DOHH2 (cell line): Measurements from ENCODE around the gene KCNH6.

ENCODE experiments used
- H3F3A ChIP-seq: fragments of 200-600 bp; sonication (generic), shearing (Covaris generic); 2 replicates; pipeline ENCODE4 v1.6.0; 2016; ENCODE audit warnings: antibody characterized with exemption, mild to moderate bottlenecking; ENCODE audit not compliant: control insufficient read depth, insufficient read depth
- H3K27ac ChIP-seq: fragments of 200-600 bp; sonication (generic); 2 replicates; pipeline ENCODE4 v1.5.1; 2014; ENCODE audit warnings: low read depth, mild to moderate bottlenecking, low read length, moderate library complexity
- H3K27me3 ChIP-seq: fragments of 200-600 bp; sonication (generic); 2 replicates; pipeline ENCODE4 v1.6.1; 2014; ENCODE audit warnings: mild to moderate bottlenecking, low read length, mixed read lengths; ENCODE audit not compliant: control insufficient read depth
- H3K36me3 ChIP-seq: fragments of 200-600 bp; sonication (generic); 2 replicates; pipeline ENCODE4 v1.6.1; 2014; ENCODE audit warnings: mild to moderate bottlenecking, low read length, moderate library complexity, mixed read lengths; ENCODE audit not compliant: control insufficient read depth
- H3K4me1 ChIP-seq: fragments of 200-600 bp; sonication (generic); 2 replicates; pipeline ENCODE4 v1.6.1; 2014; ENCODE audit warnings: mild to moderate bottlenecking, low read length, mixed read lengths; ENCODE audit not compliant: control insufficient read depth
- H3K4me2 ChIP-seq: fragments of 200-600 bp; sonication (generic); 2 replicates; pipeline ENCODE4 v1.6.0; 2014; ENCODE audit warnings: mild to moderate bottlenecking, low read length, moderate library complexity
- H3K4me3 ChIP-seq: fragments of 200-600 bp; sonication (generic); 2 replicates; pipeline ENCODE4 v1.5.1; 2014; ENCODE audit warnings: mild to moderate bottlenecking, low read length, mixed read lengths
- H3K79me2 ChIP-seq: fragments of 200-600 bp; sonication (generic); 2 replicates; pipeline ENCODE4 v1.6.1; 2014; ENCODE audit warnings: mild to moderate bottlenecking, low read length, mixed read lengths; ENCODE audit not compliant: control insufficient read depth
- H3K9me2 ChIP-seq: fragments of 200-600 bp; sonication (generic); replicated peaks from 2 replicates; pipeline ENCODE4 v1.6.1; 2014; ENCODE audit warnings: mild to moderate bottlenecking, low read length, mixed read lengths; ENCODE audit not compliant: control insufficient read depth
- H3K9me3 ChIP-seq: fragments of 200-600 bp; sonication (generic); 2 replicates; pipeline ENCODE4 v1.6.1; 2014; ENCODE audit warnings: antibody characterized with exemption, low read length, mixed read lengths; ENCODE audit not compliant: control insufficient read depth, insufficient read depth
- H4K20me1 ChIP-seq: fragments of 200-600 bp; sonication (generic); 2 replicates; pipeline ENCODE4 v1.6.0; 2014; ENCODE audit warnings: low read depth, mild to moderate bottlenecking, antibody characterized with exemption, low read length, moderate library complexity; ENCODE audit not compliant: control insufficient read depth, insufficient read depth
- EZH2phosphoT487 ChIP-seq: fragments of 200-600 bp; sonication (generic); IDR thresholded peaks from 2 replicates; pipeline ENCODE4 v1.6.1; 2017; ENCODE audit warnings: borderline replicate concordance, mild to moderate bottlenecking, antibody characterized with exemption, low read length, moderate library complexity, mixed read lengths
- TF ChIP-seq, protein P1 (sequence below): fragments of 200-600 bp; sonication (generic); IDR thresholded peaks from one replicate; pipeline ENCODE4 v1.5.1; 2014; ENCODE audit warnings: antibody characterized with exemption, mild to moderate bottlenecking, low read depth, low read length; ENCODE audit not compliant: poor library complexity, severe bottlenecking

KCNH6 gene

DNA sequence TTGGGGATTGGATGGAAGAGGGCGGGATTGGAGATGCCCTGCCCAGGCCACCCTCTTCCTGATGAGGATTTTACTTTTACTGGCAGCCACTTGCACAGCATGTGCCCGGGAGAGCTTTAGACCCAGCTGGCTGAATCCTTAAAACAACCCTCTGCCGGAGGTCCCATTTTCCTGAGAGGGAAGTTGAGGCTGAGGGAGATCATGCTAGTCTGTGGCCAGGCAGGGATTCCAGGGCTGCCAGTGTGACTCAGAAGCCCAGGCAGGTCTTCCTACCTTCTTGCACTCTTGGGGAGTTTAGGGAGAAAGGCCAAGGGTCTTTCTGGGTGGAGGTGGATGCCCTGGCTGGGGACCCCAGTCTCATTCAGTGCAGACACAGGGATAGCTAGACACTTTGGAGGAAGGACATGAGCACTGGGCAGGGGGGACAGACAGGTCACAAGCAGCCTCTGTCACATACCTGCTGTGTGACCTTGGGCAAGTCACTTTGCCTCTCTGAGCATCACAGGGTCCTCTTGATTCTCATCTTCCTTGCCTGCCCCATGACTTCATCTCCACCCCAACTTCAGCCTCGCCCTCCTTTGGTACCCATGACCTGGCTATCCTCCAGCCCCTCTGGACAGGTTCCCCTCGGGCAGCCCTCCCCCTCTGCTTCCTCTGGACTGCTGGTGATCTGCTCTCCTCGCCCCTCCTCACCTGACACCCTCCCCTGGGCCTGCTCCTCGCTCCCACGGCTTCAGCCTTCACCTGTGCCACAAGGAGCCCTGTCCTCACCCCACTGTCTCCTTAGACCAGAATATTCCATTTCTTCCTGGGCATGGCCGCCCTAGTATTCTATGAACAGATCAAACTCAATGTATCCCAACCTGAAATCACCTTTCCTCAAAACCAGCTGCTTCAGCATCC, 15.8 kb downstream of the KCNH6 start:
- Histone ChIP-seq H3K36me3 (no peaks in the 10 kb centered on the region), H4K20me1 (no peaks in the 10 kb centered on the region), H3K27ac (no peak overlapping the region), H3F3A (no peaks in the 10 kb centered on the region), H3K27me3 (peaks cover 20% of the 10 kb centered on the region), H3K9me3 (no peaks in the 10 kb centered on the region), H3K9me2 (no peaks in the 10 kb centered on the region), H3K4me1 (no peaks in the 10 kb centered on the region), H3K4me2 (no peak overlapping the region), H3K4me3 (no peak overlapping the region), H3K79me2 (no peaks in the 10 kb centered on the region)
- TF ChIP-seq, protein P1, sequence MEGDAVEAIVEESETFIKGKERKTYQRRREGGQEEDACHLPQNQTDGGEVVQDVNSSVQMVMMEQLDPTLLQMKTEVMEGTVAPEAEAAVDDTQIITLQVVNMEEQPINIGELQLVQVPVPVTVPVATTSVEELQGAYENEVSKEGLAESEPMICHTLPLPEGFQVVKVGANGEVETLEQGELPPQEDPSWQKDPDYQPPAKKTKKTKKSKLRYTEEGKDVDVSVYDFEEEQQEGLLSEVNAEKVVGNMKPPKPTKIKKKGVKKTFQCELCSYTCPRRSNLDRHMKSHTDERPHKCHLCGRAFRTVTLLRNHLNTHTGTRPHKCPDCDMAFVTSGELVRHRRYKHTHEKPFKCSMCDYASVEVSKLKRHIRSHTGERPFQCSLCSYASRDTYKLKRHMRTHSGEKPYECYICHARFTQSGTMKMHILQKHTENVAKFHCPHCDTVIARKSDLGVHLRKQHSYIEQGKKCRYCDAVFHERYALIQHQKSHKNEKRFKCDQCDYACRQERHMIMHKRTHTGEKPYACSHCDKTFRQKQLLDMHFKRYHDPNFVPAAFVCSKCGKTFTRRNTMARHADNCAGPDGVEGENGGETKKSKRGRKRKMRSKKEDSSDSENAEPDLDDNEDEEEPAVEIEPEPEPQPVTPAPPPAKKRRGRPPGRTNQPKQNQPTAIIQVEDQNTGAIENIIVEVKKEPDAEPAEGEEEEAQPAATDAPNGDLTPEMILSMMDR = no peak
- no peak for TF ChIP-seq EZH2phosphoT487

DNA sequence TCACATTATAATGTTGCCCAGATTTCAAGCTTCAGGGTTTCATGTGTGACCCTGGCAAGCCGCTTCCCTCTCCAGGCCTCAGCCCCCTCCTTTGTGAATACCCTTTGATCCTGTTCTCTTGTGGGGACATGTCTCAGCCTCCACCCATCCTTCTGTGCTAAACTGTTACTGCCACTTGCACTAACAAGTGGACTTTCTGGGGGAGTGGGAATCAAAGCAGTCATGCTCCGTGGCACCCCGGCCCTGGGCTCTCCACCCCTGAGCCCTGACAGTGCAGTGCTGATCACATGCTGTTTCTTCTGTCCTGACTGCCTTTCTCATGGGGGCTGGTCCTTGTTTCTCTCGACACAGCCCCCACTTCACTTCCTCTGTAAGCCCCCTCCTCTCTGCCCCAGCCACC, 17.4 kb downstream of the KCNH6 start:
- H3K36me3 ChIP-seq = no peaks in the 10 kb centered on the region
- H3K4me2 ChIP-seq = no peak overlapping the region
- H3K27ac ChIP-seq = no peak overlapping the region
- H3K79me2 ChIP-seq = no peaks in the 10 kb centered on the region
- peaks cover 20% of the 10 kb centered on the region for H3K27me3 ChIP-seq
- no peaks in the 10 kb centered on the region for H3F3A ChIP-seq
- H3K9me3 ChIP-seq = no peaks in the 10 kb centered on the region
- H4K20me1 ChIP-seq = no peaks in the 10 kb centered on the region
- H3K4me1 ChIP-seq = no peaks in the 10 kb centered on the region
- no peaks in the 10 kb centered on the region for H3K9me2 ChIP-seq
- TF ChIP-seq EZH2phosphoT487 = no peak
- TF ChIP-seq, protein P1 = no peak
- no peak overlapping the region for H3K4me3 ChIP-seq

DNA sequence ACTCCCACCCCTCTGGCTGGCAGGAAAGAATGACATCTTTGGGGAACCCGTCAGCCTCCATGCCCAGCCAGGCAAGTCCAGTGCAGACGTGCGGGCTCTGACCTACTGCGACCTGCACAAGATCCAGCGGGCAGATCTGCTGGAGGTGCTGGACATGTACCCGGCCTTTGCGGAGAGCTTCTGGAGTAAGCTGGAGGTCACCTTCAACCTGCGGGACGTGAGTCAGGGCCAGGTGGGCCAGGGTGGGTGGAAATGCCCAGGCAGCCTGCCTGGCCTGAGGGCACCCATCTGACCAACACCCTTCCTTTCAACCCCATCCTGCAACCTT, 19.0 kb downstream of the KCNH6 start:
- Histone ChIP-seq H3K4me2 (no peak overlapping the region), H3K4me1 (no peaks in the 10 kb centered on the region), H3K4me3 (no peak overlapping the region), H3K79me2 (no peaks in the 10 kb centered on the region), H3F3A (no peaks in the 10 kb centered on the region), H3K27me3 (peaks cover 17% of the 10 kb centered on the region), H3K36me3 (no peaks in the 10 kb centered on the region), H3K9me3 (no peaks in the 10 kb centered on the region), H4K20me1 (no peaks in the 10 kb centered on the region), H3K9me2 (no peaks in the 10 kb centered on the region), H3K27ac (no peak overlapping the region)
- TF ChIP-seq EZH2phosphoT487 = no peak
- TF ChIP-seq, protein P1 = no peak
